Epithelial cell of proximal tubule (primary cell): ENCODE data around the gene ORAI2. TPM values are rescaled to one million over a fixed set of nuclear protein-coding genes. Genes with fewer than 3 reads are reported as not detected.

Source experiments
- total RNA-seq: library from RNA; depleted of rRNA; stranded (reverse); fragments of >200 nt; gene quantifications from 2 replicates; pipeline ENCODE4 v1.2.3, GENCODE V29; 2015

Gene ORAI2
- total RNA-seq, 1 donor from 2014 or later, result 46.6 TPM

Other genes starting within 250 kb of the ORAI2 start
- 3.8 and 13.6 TPM in 2 replicates for gene SH2B2, start 146.7 kb upstream of the ORAI2 start, total RNA-seq
- gene SPDYE6, start 77.1 kb upstream of the ORAI2 start, total RNA-seq, result not detected in 2 replicates
- 13.2 and 16.1 TPM in 2 replicates for gene PRKRIP1, start 37.2 kb upstream of the ORAI2 start, total RNA-seq
- 19.3 and 26.9 TPM in 2 replicates for gene ALKBH4, start 31.3 kb downstream of the ORAI2 start, total RNA-seq
- 27.9 and 30.1 TPM in 2 replicates for gene LRWD1, start 31.4 kb downstream of the ORAI2 start, total RNA-seq
- gene POLR2J, start 45.3 kb downstream of the ORAI2 start, total RNA-seq, result 32.8 and 47.4 TPM in 2 replicates
- gene RASA4B, start 84.2 kb downstream of the ORAI2 start, total RNA-seq, result 1.4 and 2.3 TPM in 2 replicates
- 1.0 and 2.2 TPM in 2 replicates for gene UPK3BL2, start 110.1 kb downstream of the ORAI2 start, total RNA-seq
- gene SPDYE2, start 117.7 kb downstream of the ORAI2 start, total RNA-seq, result not detected in 2 replicates
- gene POLR2J3, start 139.0 kb downstream of the ORAI2 start, total RNA-seq, result 4.8 and 16.9 TPM in 2 replicates
- gene RASA4, start 183.2 kb downstream of the ORAI2 start, total RNA-seq, result 3.0 and 8.1 TPM in 2 replicates
- 12.1 and 17.3 TPM in 2 replicates for gene UPK3BL1, start 209.2 kb downstream of the ORAI2 start, total RNA-seq
- not detected in 2 replicates for gene SPDYE2B, start 216.7 kb downstream of the ORAI2 start, total RNA-seq
- 1.3 TPM in 1 of 2 replicates, not detected in the other for gene POLR2J2, start 238.1 kb downstream of the ORAI2 start, total RNA-seq